ENCODE measurements around the gene GCH1.
"Not testable (repeated sequence)": the region's sequence is repeated elsewhere in the genome, so short reads cannot be mapped to it uniquely, and the experiment has no call there.

Gene GCH1

DNA sequence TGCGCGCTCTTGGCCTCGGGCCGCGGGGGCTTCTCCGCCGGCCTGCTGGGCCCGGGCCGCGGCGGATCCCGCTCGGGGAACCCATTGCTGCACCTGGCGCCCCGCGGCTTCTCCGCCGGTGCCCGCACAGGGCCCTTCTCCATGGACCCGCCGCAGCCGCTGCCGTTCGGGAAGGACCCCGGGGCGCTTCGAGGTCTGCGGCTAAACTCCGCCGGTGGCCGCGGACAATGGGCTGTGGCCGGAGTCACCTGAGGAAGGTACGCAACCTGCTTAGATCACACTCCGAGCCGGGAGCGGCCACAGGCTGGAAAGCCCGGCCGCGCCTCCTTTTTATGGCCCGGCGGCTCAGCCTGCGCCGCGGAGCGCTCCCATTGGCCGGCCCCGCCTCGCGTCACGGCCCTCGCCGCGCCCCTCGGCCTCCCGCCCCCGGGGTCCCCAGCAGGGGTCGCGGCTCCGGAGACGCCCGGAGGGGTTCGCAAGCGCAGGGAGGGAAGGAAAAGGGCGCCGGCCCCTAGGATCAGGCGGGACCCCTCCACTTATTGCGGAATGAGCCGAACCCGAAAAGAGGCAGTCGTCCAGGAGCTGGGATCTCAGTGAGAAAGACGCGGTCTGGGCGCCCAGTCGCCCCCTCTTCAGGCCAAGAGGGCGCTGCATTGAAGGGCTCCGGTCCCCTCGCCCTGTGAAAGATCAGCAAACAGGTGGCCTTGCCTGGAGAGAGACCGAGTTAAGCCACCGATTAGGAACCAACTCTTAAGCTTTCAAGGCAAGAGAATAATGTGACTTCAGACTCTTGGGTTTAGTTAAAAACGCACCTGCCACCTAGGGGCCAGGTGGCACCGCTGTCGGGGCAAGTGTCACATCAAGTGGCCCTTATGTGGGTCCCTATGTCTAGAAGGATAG, at the start of gene GCH1:
Gene GCH1 (minus strand): TSS at position 306 of the 900 bp plus-strand sequence. CDS start 163 bp downstream, at position 143.
- peak; percentile 88 for DNase-seq

DNA sequence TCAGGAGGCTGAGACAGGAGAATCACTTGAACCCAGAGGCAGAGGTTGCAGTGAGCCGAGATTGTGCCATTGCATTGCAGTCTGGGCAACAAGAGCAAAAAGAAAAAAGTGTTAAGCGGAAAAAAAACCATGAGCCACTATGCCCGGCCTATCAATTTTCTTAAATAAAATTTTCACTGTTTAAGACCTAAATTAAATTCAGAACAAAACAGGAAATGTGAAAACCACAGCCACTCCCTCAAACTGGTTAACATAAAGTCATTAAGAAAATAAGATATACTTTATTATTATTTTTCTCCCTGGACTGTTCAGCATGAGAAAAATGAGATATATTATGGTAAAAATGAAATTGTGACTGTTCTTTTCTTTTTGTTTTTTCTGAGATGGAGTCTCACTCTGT, 44.6 kb upstream of the GCH1 start:
- DNase-seq = no peak

- no peak for DNase-seq
These were observed 43.9 kb upstream of the GCH1 start for GRCh38 chr14:54946500-54946899.

DNA sequence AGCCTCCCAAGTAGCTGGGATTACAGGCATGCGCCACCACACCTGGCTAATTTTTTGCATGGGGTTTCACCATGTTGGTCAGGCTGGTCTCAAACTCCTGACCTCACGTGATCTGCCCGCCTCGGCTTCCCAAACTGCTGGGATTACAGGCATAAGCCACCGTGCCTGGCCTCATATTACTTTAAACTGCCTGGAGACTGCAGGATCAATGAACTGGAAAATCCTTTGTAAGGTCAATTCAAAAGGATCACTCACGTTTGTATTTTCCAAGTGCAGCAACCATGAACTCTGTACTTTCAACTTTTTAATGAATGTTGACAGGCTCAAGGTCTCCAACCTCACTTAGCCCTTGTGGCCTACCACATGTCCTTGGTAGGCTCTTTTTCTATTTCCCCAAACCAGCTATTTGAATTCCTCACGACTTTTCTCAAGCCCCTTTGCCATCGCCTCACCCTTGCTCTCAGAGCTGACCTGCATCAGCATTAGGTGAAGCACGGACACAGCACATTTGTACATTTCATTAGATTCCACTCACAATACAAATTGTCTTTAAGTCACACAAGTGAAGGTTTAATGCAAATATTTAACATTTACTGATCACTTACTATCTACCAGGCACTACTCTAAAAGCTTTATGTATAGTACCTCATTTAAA, 42.2 kb upstream of the GCH1 start:
- DNase-seq = no peak

- DNase-seq = no peak
These were observed 40.3 kb upstream of the GCH1 start for GRCh38 chr14:54942913-54943312.

DNA sequence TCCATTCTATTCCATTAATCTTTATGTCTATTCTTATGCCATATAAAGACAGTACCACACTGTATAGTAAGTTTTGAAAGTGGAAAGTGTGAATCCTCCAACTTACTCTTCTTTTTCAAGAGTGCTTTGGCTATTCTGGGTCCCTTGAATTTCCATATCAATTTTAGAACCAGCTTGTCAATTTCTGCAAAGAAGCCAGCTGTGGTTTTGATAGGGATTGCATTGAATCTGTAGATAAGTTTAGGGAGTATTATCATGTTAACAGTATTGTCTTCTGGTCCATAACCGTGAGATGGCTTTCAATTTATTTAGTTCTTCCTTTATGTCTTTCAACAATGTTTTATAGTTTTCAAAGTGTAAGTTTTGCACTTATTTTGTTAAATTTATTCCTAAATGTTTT, 34.2 kb upstream of the GCH1 start:
- no peak for DNase-seq

GRCh38 chr14:54935958-54936357, 33.3 kb upstream of the GCH1 start:
- no peak for DNase-seq

- no peak for DNase-seq
These were observed 32.5 kb upstream of the GCH1 start for GRCh38 chr14:54935100-54935499.

DNA sequence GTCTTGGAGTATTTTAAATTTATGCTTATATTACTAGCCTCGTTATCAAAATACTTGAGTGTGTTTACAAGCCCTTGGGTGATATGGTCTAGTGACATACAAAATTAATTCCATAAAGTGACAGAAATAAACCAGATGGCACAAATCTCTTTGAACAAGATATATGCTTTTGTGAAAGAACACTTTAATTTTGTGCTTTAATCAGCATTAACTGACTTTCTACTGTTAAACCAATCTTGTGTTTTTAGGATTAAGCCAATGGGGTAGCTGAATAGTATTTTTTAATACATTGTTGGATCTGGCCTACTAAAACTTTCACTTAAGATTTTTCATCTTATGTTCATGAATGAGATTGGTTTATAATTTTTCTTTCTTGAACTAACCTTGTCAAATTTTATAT, 30.4 kb upstream of the GCH1 start:
- no peak for DNase-seq

GRCh38 chr14:54931598-54932340, 29.1 kb upstream of the GCH1 start:
- DNase-seq = no peak

DNA sequence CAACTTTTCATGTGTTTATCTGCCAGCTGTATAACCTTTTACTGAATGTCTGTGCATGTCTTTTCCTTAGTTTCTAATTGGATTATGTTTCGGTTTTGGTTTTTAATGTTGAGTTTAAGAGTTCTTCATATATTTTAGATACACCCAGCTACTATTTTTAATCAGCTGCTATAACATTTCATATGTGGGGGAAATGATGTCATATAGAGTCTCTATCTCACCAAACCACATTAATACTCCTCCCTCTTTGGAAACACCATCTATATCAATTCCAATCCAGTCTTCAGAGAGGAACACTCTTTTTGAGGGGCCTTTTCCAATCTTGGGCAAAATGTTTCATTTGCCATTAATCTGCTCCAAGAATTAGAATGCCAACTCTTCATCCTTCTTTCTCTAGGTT, 28.5 kb upstream of the GCH1 start:
- DNase-seq = no peak

- DNase-seq = peak; percentile 62
These were observed 26.9 kb upstream of the GCH1 start for GRCh38 chr14:54929556-54929955.

GRCh38 chr14:54928216-54928615, 25.6 kb upstream of the GCH1 start:
- no peak for DNase-seq

GRCh38 chr14:54927551-54927950, 24.9 kb upstream of the GCH1 start:
- DNase-seq = no peak

- not testable (repeated sequence) for DNase-seq
These were observed 23.9 kb upstream of the GCH1 start for GRCh38 chr14:54926570-54926969.

DNA sequence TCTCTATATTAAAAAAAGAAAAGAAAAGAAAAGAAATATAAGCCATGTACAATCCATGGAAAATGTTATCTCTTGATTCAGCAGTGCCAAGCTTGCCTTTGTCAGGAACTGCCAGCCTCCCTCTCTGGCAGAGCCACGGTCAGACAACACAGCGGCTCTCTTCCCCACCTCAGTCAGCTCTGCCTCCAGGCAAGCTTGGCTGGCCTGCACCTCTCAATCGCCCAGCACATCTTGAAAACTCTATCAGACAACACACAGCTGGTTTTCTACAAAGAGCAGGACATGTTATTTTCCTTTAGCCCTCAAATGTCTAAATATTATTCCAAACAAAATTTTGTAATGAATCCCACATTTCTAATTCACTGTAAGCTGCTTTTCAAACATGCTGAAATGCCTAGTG, 20.0 kb upstream of the GCH1 start:
- DNase-seq = no peak

DNA sequence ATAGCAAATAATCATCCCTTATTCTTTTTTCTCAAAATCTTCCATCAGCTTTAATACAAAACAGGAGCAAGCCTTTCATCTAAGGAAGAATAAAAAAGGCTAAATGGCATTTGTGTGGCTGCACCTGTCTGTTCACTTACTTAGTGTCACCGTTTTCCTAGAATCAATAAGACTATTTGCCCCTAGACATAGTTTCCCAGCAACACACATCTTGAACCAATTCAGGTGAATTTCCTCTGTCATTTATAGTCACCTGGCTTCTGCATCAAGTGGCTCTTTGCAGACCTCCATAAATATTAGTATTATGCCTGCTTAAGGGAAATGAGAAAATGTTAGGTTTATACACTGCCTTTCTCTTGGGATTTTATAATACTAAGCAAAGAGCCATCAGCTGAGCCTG, 17.4 kb upstream of the GCH1 start:
- peak; percentile 88 for DNase-seq

DNA sequence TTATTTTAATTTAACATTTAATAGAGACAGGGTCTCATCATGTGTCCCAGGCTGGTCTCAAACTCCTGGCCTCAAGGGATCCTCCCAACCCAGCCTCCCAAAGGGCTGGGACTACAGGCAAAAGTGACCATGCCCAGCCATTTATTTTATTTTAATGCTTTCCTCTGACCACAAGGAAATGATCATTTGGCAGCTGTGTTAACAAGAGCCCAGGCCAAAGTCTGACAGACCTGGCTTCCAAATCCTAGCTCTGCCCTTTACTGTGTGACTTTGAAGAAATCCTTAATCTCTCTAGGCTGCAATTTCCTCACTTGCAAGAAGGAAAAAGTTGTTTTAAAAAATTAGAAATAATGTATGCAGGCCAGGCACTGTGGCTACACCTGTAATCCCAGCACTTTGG, 16.7 kb upstream of the GCH1 start:
- no peak for DNase-seq

DNA sequence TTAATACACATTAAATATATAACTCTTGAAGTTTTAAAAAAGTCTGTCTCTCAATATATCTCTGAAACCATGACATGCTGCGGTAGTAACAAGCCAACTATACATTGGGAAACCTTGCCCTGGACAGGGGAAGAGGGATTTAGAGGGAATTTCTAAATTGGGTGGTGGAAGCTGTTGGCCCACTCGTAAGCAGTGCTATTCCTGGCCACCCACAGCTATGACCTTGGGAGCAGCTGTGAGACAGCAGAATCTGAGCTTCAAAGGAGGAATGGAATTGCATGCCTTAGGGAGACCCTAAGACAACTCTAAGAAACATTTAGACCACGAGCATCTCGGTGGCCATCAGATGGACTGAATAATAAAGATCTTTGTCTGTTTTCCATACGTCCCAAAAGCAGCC, 15.8 kb upstream of the GCH1 start:
- DNase-seq = no peak

DNA sequence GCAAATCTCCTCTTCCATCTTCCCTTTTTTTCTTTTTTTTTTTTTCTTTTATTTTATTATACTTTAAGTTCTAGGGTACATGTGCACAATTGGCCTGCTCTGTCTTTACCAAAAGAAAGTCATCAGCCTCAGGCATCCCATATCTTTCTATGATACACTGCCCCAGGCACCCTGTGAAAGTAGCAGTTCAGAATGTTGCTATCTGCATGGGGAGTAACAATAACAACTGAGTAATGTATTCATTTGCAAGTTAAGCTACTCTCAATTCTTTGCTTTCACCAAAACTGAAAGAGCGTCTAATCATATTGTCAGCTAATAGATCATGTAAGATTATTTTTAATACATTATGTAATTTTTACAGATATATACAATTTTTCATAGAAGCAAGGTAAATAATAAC, 13.5 kb upstream of the GCH1 start:
- DNase-seq = no peak

GRCh38 chr14:54909817-54910558, 7.4 kb upstream of the GCH1 start:
- no peak for DNase-seq

- DNase-seq = not testable (repeated sequence)
These were observed 6.3 kb upstream of the GCH1 start for GRCh38 chr14:54908973-54909372.

DNA sequence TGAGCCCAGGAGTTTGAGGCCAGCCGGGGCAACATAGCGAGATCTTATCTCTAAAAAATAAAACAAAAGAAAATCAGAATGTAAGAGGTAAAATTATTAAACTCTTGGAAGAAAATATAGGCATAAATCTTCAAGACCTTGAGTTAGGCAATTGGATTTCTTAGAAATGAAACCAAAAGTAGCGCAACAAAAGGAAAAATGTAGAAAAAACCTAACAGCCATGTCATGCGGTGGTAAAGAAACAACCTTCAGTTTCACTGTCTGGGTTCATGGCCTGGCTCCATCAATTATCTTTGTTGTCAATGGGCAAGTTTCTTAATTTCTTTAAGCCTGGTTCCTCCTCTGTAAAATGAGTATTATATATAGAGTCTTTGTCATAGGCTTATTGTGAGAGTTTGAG, 5.6 kb upstream of the GCH1 start:
- DNase-seq = no peak

Measured in NCI-H1105 treated with DMSO at 0.1 percent for 48 hours (cell line).